HG03354 (cell line): ENCODE results near the gene PRSS50.

ENCODE experiments used
- ATAC-seq: cut with Tn5 transposase; IDR thresholded peaks from one replicate; pipeline ENCODE4 v1.9.1; 2021; ENCODE audit warnings: mild to moderate bottlenecking; ENCODE audit not compliant: unreplicated experiment, poor library complexity, severe bottlenecking

Gene PRSS50

DNA sequence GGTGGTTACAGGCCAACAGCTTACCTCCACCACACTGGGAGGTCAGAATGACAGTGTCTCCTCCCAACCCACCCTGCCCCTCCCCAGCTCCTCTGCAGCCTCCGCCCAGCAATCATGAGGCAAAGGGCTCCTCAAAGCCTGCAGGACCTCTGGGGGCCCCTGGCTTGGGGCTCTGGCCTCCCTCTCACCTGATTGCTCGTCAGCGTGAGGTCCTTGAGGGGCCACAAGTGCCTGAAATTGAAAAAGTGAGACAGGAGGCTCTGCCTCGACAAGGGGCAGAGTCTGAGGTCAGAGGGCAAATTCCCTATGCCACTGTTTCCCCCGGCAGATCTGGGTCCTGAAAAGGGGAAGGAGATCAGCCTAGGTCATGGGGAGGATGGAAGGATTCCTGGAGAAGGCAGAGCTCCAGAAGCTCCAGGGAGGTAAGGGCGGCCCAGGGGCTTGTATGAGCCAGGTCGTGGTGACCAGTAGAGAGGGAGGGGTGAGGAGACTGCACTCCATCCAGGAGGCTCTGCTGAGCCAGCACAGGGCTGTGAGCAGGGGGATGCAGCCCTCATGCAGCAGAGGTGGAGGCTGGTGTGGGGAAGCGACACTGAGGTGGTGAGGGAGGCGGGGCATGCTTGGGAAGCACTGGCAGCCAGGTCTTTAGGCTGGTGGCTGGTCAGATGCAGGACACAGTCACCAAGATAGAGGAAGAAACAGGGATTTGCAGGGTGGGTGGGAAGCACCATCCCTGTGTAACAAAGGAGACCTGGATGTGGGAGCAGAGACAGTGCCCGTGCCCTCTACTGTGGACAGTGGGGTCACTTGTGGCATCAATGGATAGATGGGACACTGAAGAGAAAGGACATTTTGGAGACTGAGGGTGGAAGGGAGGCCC lies 44.3 kb downstream of the PRSS50 start:
- ATAC-seq = no peak

DNA sequence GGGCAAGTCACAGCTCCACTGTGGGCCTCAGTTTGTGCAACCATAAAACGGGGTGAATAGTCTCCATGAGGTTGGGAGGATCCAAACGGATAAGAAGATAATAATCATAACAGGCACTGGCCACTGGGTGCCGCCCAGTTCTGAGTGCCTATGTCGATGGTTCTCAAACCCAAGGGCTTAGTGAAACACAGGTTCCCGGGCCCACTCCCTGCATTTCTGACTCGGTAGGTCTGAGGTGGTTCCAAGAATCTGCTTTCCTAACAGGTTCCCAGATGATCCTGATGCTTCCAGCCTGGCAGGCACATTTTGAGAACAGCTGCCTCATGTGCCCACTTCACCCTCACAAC lies 45.3 kb downstream of the PRSS50 start:
- no peak for ATAC-seq

DNA sequence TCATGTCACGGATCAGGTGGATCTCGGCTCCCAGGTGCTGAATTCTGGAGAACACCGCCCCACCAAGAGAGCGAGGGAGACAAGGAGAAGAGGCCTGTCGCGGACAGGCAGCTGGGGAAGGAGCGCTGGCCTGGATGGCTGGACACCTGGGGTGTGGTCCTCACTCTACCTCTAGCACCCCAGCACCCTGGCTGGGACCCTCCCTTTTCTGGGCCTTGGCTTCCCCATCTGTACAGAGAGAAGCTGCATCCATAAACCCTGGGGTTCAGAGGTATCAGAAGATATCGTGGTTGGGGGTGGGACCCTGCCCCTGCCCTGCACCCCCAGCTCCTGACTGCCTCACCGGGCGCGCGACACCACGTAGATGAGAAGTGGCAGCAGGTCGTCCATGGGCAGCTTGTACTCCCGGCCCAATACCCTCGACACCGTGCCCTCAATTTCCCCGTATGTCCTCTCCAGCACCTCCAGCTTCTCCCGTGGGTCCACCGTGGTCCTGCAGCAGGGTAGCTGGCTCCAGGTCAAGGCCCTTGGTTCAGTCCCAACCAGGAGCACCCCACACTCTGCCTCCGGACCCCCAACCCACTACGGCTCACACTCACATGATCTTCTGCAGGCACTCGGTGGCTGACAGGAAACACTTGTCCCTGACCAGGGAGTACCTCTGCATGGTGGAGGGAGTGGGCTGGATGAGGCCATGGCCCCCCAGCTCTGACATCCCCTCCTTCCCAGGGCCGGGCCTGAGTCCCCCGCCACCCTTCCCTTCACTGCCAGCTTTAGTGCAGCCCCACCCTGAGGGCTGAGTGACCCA lies 45.9 kb downstream of the PRSS50 start:
- no peak for ATAC-seq

DNA sequence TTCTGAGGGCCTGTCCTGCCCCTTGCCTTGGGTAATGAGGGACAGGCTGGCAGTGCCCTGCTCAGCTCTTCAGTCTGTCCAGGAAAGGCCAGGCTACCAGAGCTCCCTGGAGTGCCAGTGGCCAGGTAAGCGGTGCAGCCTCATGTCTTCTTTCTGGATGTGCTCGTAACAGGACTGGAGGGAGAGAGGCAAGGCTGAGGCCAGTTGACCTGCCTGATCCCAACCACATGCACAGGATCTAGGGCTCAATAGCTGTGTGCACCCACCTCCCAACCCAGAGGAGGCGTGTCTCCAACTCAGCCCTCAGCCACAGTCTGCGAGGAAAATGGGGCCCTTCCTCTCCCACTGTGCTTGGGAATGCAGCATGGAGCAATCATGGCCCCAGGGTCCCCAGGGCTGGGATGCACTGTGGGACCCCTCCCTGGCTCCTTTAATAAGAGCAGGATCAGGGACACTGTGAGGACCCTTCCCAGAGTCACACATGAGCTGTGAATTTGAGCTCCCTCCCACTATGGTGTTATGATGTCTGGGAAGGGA lies 46.7 kb downstream of the PRSS50 start:
- ATAC-seq = no peak

DNA sequence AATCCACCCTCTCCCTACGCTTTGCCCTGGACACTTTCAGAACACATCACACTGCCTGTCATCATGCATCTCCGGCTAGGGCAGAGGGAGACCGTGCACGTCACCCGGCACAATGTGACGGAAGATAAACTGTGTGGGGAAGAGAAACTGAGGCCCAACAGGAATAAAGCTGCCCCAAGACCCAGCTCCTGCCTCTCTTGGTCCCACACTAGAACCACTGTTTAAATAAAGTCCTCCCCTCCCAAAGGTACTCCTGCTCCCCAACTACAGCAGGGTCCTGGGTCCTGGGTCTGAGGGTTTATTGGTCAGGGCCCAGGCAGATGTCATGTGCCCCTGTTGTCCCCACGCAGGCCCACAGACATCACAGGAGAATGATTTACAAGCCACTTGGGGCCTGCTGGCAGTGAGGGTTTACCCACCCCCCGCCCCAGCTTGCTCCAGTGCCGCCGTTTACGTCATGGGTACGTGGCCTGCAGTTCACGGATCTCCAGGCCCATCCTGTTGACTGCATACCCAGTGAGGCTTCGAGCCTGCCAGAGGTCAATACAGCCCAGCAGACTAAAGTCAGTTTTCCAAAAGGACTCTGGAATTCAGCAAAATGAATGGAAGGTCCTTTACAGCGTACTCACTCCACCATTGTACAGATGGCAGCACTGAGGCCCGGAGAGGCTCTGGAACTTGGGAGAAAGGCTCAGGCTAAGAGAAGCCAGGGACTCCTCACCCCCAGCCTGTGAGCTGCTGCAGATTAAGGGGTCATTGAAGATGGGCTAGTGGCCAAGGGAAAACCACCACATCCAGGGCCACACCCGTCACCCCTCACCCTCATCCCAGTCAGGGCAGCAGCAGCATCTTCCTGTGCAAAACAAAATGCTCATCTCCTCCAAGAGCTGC lies 47.4 kb downstream of the PRSS50 start:
- ATAC-seq = no peak

DNA sequence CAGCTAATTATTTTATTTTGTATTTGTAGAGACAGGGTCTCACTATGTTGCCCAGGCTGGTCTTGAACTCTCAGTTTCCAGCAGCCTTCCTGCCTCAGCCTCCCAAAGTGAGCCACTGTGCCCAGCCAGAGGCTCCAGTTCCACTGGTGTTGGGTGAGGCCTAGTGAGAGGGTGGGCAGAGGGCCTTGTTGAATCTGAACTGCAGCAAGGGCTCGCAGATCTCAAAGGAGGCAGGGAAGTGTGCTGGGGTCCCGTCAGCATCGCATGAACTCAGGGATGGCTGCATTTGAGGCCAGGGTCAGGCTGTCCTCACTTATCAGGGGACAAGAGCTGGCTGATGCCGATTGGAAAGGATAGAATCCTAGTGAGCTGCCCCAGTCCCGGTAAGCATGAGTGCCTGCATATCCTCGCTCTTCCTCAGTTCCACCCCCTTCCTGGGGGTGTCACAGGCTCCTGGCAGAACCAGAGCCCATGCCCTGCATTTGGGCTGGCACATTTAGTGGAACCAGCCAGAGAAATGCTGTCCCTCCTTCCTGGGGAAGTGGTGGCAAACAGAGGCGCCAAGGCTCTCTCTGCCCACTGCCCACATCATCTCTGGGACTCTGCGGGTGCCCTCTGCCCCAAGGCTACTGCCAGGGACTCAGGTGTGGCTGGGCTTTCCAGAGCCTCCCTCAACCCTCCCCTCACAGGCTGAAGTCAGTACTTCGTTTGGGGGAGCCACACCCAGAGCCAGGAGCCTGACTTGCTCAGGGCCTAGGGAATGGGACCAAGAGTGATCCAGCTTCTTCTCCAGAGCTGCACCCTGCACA lies 48.3 kb downstream of the PRSS50 start:
- no peak for ATAC-seq

DNA sequence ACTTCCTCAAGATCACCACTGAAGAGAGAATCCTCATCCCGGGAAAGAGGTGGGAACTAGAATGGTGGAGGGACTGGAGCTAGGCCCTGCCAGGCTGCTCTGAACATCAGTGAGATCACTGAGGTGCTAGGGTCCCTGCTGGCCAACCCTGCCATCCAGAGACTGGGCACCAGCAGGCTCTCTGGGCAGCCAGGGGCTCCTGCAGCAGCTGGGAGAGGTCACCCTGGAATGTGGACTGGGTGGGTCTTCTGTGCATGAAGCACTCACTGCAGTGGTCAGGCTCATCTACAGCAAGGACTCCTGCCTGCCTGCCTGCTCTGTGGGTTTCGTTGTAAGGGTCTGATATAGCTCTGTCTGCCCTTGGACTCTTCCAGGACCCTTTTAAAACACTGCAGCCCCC lies 49.1 kb downstream of the PRSS50 start:
- no peak for ATAC-seq

DNA sequence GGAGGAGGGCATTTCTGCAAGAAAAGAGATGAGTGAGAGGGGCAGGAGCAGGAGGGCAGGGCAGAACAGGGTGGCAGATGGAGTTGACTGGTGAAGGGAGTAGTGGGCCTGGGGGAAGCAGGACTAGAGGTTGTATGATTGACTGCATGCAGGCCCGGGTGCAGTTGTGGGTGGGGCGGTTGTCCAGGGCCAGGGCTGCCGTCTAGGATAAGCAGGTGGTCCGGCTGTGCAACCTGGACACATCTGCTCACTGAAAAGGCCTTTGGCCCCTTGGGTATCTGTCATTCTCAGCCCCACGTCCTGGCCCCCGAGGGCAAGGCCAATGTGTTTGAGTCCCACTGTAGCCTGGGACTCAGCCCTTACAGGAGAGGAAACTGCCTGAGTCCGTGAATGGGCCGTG lies 49.6 kb downstream of the PRSS50 start:
- no peak for ATAC-seq

DNA sequence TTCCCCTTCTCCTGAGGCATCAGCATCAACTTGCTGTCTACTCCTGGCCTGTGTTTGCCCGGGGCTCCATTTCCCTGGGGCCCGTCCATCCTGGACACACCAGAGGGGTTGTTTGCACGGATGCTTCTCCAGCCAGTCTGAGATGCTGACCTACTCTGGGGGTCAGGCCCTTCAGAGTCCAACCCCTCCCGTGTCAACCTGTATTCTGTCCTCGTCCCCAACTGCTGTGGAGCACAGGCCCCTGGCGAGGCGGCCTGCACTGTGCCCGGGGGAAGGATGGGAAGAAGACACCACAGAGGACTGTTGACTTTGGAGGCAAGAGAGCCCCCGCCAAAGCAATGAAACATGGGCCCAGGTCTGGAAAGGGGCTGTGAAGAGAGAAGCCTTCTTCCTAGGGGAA lies 50.0 kb downstream of the PRSS50 start:
- ATAC-seq = no peak

DNA sequence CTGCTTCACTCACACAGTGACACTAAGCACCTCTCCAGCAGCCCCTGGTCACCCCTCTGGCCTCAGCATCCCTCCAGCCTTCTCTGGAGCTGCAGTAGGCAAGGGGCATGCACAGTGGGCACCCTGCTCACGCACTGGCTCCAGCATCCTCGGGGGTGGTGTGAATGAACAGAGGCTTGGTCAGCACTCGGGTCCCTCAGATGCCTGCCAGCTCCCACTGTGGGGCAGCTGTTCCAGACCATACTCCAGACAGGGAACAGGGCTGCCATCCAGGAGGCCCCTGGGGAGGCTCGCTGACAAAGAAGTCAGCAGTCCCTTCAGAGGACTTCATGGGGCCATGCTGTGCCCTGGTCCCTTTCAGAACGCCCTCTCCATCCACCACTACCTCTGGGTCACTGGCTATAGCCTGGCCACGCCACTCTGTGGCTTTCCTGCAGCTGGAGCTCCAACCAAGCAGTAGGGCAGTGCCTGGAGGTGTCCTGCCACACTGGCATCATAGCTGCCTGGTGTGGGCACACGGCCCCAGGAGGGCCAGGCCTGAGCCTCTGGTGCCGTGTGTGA lies 50.5 kb downstream of the PRSS50 start:
- ATAC-seq = no peak

DNA sequence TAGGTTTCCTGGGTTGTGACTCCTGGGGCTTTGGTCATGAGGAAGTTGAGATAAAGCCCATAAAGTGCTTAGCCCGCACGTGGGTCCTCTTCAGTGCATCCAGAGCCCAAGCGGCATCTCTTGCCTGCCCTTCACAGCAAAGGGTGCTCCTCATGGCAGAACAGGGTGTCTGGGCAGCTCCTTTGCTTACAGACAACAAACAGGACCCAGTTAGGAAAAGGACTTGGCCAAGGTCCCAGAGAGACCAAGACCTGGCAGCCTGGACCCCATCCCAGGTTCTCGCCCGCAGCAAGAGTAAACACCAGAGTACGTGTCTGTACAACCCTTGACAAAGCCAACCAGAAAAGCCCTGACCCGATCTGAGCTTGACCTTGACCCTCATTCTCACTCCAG lies 51.2 kb downstream of the PRSS50 start:
- ATAC-seq = no peak

DNA sequence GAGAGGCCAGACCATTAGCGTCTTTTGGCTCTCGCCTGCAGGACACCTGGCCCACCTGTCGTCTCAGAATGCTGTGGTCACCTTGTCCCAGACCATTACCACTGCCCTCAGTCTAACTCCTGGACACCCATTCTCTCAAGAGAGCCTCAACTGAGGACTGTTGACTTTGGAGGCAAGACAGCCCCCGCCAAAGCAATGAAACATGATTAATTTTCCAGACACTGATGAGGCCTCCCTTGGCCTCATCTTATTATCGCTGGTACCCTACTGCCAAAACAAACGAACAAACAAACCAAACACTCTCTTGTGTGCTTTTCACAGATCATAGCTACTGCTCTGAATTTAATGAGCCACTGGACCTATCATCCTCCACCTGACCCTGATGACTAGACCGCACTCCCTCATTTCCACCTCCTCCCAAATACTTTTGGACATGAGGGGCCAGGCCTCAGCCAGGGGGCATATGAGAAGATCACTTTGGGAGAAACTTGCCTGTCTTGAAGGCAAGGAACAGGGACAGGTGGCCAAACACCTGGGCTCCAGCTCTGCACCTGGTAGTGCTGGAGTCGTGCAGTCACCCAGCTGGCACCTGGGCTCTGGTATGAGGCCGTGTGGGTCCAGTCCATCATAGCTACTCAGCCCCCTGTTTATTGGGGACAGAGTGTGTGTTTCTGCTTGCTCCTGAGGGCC lies 51.8 kb downstream of the PRSS50 start:
- ATAC-seq = no peak

DNA sequence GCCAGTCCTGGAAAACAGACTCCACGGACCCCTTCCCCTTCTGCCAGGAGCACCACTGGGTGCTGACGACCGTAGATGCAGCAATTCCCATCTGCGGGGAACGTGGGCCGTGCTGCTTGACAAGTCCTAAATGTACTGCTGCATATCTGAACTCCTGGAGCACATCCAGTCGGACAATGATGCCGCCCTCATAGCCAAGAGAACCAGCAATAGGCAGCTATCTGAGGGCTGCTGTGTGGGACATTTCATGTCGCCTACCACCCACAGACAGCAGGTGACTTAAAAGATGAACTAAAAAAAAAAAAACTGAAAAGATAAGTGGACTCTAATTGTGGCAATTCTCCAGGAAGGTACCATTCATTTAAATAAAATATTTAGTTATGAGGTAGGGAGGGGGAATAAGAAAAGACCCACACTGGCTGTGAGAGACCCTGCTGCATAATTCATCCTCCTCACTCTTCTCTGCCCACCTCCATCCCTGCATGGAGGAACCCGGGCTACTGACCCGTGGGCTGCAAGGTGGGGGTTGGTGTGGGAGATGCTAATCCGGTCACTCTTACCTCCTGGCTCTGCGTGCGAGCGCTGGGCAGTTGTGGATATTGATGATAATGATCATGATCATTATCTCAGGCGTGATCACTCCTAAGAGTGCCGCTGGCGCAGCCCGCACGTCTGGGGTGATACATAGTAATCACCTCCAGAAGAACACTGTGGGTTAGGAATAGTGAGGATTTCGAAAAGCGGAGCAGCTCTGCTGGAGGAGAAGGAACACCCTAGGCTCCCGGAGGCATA lies 52.5 kb downstream of the PRSS50 start:
- ATAC-seq = no peak

DNA sequence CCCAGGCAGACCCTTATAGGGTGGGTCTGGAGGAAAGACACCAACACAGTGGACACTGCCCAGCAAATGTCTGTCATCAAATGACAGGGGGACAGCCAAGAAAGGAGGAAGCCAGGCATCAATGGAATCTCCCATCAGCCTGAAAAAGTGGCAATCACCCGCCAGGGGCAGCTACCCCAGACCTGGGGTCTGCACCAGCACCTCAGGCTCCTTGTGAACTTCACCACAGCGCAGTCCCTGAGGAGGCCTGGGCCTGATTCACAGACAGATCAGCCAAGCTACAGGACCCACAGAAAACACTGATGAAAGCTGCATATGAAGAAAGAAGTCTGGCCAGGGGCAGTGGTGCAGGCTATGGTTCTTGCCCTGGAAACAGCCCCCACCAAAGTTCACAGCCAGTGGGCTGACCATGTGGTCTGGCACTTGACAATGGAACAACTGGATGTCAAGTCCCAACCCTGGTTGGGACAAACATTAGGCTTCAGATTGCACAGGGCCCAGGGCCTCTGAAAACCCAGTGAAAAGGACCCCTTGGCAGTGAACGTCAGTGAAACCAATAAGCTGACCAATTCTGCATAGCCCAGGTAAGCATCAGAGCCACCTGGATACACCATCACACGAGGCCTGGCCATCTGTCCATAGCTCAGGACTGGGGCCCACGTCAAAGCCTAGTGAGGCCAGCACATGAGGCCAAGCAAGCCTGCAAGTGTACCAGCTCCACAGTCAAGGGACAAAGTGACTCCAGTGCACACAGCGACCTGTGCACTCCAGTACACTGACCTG lies 53.3 kb downstream of the PRSS50 start:
- ATAC-seq = no peak

DNA sequence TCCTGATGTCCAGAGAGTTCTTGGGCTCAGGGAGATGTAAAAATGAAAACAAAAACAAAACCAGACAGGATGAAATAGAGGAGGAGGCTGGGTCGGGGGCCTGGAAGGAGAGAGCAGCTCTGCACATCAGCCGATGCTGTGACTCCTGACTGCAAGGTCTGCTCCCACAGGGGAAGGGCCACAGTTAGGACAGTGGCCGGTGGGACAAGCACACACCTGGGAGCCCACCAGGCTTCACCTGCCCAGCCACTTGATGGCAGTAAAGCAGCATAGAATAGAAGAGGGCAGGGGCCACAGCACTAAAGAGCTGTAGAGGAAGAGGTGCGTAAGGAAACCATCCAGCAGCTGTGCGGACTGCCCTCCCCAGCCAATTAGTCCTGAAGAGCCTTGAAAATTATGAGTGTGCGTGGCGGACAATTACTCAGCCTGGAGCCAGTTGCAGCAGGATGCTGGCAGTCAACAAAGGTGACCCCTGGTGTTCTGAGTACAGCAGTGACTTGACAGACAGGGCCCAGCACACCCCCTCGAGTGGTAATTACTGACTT lies 54.0 kb downstream of the PRSS50 start:
- ATAC-seq = no peak

DNA sequence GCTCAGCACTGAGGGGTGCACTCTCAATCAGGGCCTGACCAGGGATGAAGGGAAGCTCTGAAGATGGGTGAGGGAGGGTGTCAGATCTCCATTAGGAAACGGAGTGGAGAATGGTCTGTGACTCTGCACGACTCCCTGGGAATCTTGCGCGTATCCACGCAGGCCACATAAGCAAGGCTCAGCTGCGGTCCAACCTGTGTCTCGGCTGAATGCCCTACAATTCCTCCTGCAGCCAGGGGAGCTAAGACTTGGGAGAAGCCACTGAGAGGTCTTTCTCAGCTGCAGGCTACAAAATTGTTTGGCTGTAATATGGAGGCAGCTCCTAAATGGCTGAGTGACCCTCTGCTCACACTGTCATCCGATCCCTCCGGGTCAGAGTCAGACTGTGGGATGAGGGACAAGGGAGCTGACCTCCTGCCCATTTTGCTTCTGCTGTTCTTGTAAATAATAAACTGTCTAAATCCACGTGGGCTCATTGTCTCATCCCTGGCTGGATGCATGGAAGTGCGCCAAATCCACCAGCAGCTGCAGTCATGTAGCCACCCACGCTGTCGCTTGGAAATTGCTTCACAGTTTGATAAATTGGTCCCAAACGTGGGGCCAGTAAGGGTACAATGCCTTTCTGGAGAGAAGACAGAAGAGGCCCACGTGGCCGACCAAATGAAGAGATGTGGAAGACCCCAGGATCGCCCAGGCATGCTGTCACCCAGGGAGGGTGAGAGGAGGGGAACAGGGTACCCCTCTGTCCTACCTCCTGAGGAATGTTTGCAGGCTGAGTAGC lies 54.7 kb downstream of the PRSS50 start:
- no peak for ATAC-seq
